A549 (cell line): Measurements from ENCODE around the gene KLHL3. TPM values are rescaled to one million over a fixed set of nuclear protein-coding genes. Genes with fewer than 3 reads are reported as not detected.
A peak's percentile ranks its signal among the peaks of the same experiment; 100 is the strongest.

Source experiments
- ATAC-seq, 2 experiments: fragments of 200-7000 bp in 1 of 2; fragments of >200 bp in 1 of 2; cut with Nextera tagmentation in 1 of 2; cut with Tn5 transposase in 1 of 2; 3 replicates each; pipeline versions ENCODE4 v1.8.0 to v1.9.1; 2018 to 2020; ENCODE audit warnings: mild to moderate bottlenecking in 1 of 2, moderate library complexity in 1 of 2
- CTCF ChIA-PET: fragments of 300-600 bp; sonication (Branson Sonifier 250); formaldehyde crosslinking; extraction: SDS; loops from one replicate; lab custom pipeline; 2021; ENCODE audit warnings: antibody characterized with exemption, inconsistent platforms; lab: Yijun Ruan, JAX
- POLR2A ChIA-PET: fragments of 350-600 bp; formaldehyde crosslinking; extraction: SDS; loops from one replicate; lab custom pipeline; 2021; ENCODE audit warnings: antibody characterized with exemption, inconsistent platforms; lab: Yijun Ruan, JAX
- DNase-seq, 2 experiments: peaks; one replicate each; pipeline versions ENCODE4 v3.0.0 to v3.0.0-alpha.2; 2011 to 2016; ENCODE audit warnings: low read depth in 1 of 2, low spot score in 1 of 2
- FAIRE-seq: peaks from 2 replicates; lab custom pipeline; 2011; peaks lifted over from hg19 to GRCh38; lab: Jason Lieb, UNC
- H3K27ac ChIP-seq, 2 experiments: fragments of >200 bp; sonication (Bioruptor Twin); formaldehyde crosslinking; 3 replicates each; pipeline ENCODE4 v1.5.1; 2016 to 2017
- H3K4me1 ChIP-seq: fragments of >200 bp; sonication (Bioruptor Twin); formaldehyde crosslinking; 3 replicates; pipeline ENCODE4 v1.6.1; 2016
- H3K4me2 ChIP-seq: fragments of >200 bp; sonication (Bioruptor Twin); formaldehyde crosslinking; 3 replicates; pipeline ENCODE4 v1.6.1; 2016
- H3K4me3 ChIP-seq: fragments of >200 bp; sonication (Bioruptor Twin); formaldehyde crosslinking; 3 replicates; pipeline ENCODE4 v1.5.1; 2016
- H3K9me3 ChIP-seq: fragments of >200 bp; sonication (Bioruptor Twin); formaldehyde crosslinking; 3 replicates; pipeline ENCODE4 v1.6.1; 2016
- BHLHE40 ChIP-seq: IDR thresholded peaks from 2 replicates; pipeline ENCODE4 v1.6.1; 2012; ENCODE audit warnings: low read depth, low read length, inconsistent platforms
- CBX8 ChIP-seq: fragments of 200-600 bp; sonication (generic); IDR thresholded peaks from 2 replicates; pipeline ENCODE4 v1.6.1; 2016
- CEBPB ChIP-seq, 2 experiments: fragments of >200 bp in 1 of 2; sonication (Bioruptor Twin) in 1 of 2; formaldehyde crosslinking in 1 of 2; IDR thresholded peaks; 2 replicates each; pipeline ENCODE4 v1.6.1; 2012 to 2016
- EP300 ChIP-seq, 2 experiments: fragments of >200 bp; sonication (Bioruptor Twin); formaldehyde crosslinking; IDR thresholded peaks; 2 replicates in 1 of 2; 3 replicates in 1 of 2; pipeline ENCODE4 v1.6.1; 2016 to 2017
- GATA3 ChIP-seq: IDR thresholded peaks from 2 replicates; pipeline ENCODE4 v1.6.1; 2012; ENCODE audit warnings: borderline replicate concordance
- MAZ ChIP-seq: fragments of 150-350 bp; IDR thresholded peaks from 2 replicates; pipeline ENCODE4 v1.6.1; 2014; ENCODE audit warnings: antibody characterized with exemption, low read depth, low read length, borderline replicate concordance
- MYC ChIP-seq: IDR thresholded peaks from 2 replicates; pipeline ENCODE4 v1.6.1; 2012; ENCODE audit warnings: mild to moderate bottlenecking, inconsistent platforms, low read length, improper control_type of control experiment, borderline replicate concordance
- NFE2L2 ChIP-seq: fragments of 150-350 bp; conservative IDR thresholded peaks from 2 replicates; pipeline ENCODE4 v1.6.1; 2014; ENCODE audit warnings: low read length
- NPAS2 ChIP-seq: fragments of 250-450 bp; sonication (Bioruptor Pico); IDR thresholded peaks from 2 replicates; pipeline ENCODE4 v1.8.0; 2022; ENCODE audit warnings: mild to moderate bottlenecking, moderate library complexity, borderline replicate concordance
- POLR2A ChIP-seq: IDR thresholded peaks from 2 replicates; pipeline ENCODE4 v1.6.1; 2012; ENCODE audit warnings: mild to moderate bottlenecking, low read length
- POLR2AphosphoS2 ChIP-seq: conservative IDR thresholded peaks from 2 replicates; pipeline ENCODE4 v1.6.1; 2012; ENCODE audit warnings: low read length, improper control_type of control experiment, inconsistent platforms
- RAD21 ChIP-seq, 2 experiments: fragments of >200 bp in 1 of 2; sonication (Bioruptor Twin) in 1 of 2; formaldehyde crosslinking in 1 of 2; IDR thresholded peaks in 1 of 2; conservative IDR thresholded peaks in 1 of 2; 2 replicates in 1 of 2; 3 replicates in 1 of 2; pipeline ENCODE4 v1.6.1; 2012 to 2018; ENCODE audit warnings: inconsistent platforms in 1 of 2
- RARB ChIP-seq: fragments of 250-450 bp; sonication (Bioruptor Pico); IDR thresholded peaks from 2 replicates; pipeline ENCODE4 v1.8.0; 2021; ENCODE audit warnings: mild to moderate bottlenecking, moderate library complexity
- ZC3H11A ChIP-seq: fragments of 450-650 bp; IDR thresholded peaks from 2 replicates; pipeline ENCODE4 v1.6.1; 2014; ENCODE audit warnings: antibody characterized with exemption, mild to moderate bottlenecking
- WGBS: methylation state at CpG from one replicate; pipeline ENCODE4 v1.1.6; 2017; ENCODE audit errors: missing lambda C conversion rate; 5-methylcytosine and 5-hydroxymethylcytosine counted together
- polyA plus RNA-seq, 4 experiments: library from polyadenylated mRNA; depleted of rRNA in 3 of 4; stranded (reverse); fragments of >200 nt; fragmentation: RNase III in 1 of 4; extraction: RNeasy Plus Mini Kit Qiagen cat#74134 plus additional on column Dnase treatment in 1 of 4; gene quantifications; 2 replicates in 3 of 4; 3 replicates in 1 of 4; pipeline ENCODE4 v1.2.3, GENCODE V29; 2011 to 2017
- TF ChIP-seq, protein P1 (sequence below): fragments of 250-450 bp; sonication (Bioruptor Pico); IDR thresholded peaks from 2 replicates; pipeline ENCODE4 v1.5.0; 2020; ENCODE audit warnings: low read depth, mild to moderate bottlenecking, moderate library complexity
- TF ChIP-seq, protein P2 (sequence below): IDR thresholded peaks from 2 replicates; pipeline ENCODE4 v1.6.1; 2012; ENCODE audit warnings: low read depth, borderline replicate concordance
- TF ChIP-seq, protein P3 (sequence below): fragments of 250-450 bp; sonication (Bioruptor Pico); IDR thresholded peaks from 2 replicates; pipeline ENCODE4 v1.5.0; 2021; ENCODE audit warnings: mild to moderate bottlenecking, moderate library complexity, borderline replicate concordance
- TF ChIP-seq, protein P4 (sequence below): fragments of >200 bp; sonication (Bioruptor Twin); formaldehyde crosslinking; IDR thresholded peaks from 3 replicates; pipeline ENCODE4 v1.6.1; 2016
- TF ChIP-seq, protein P5 (sequence below): IDR thresholded peaks from 2 replicates; pipeline ENCODE4 v1.6.1; 2012
- TF ChIP-seq, protein P6 (sequence below): fragments of 150-350 bp; IDR thresholded peaks from 2 replicates; pipeline ENCODE4 v1.6.1; 2014; ENCODE audit warnings: low read depth, mild to moderate bottlenecking, low read length

KLHL3 gene
- polyA plus RNA-seq, 2 of the 4 experiments (the other 2 are of a cell fraction): 0.35 to 1.1 TPM

DNA sequence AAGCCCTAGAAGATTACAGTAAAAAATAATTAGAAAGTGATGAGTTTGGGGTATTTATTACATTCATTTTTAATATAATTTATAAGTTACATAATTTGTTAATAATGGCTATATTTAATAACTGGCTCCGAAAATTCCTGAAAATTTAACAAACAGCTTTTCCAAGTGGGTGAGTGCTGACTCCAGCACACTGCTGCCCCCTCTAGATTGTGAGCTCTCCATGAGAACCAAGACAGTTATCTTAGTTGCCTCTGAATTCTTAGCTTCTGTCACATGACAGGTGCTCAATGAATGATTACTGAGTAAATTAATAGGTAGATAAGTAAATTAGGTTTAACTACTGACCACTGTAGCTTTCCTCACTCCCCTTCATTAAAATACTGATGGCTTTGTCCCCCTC, 7.8 kb downstream of the KLHL3 start:
- Histone ChIP-seq H3K4me3 (no peak overlapping the region), H3K9me3 (0 out of 3 replicates have a peak, but pooled peaks cover 4% of the 10 kb centered on the region), H3K4me1 (no peaks in the 10 kb centered on the region), H3K4me2 (no peak overlapping the region), H3K27ac (no peak overlapping the region)
- ChIA-PET CTCF (interaction anchor here (0.9 to 2.0 kb wide), 4 partner anchors 14 to 69 kb away, joined by 3 to 7 read pairs (median 4); no protein-coding TSS in a partner anchor), POLR2A (no interaction called here)
- FAIRE-seq: no peak
- no peak for ATAC-seq
- TF ChIP-seq RARB (CRISPR knock-in tag) (no peak), CBX8 (no peak), RAD21 (conservative IDR thresholded peaks at IDR 0.05 in 1 of 2, IDR thresholded peaks at IDR 0.05 in 1 of 2) (peak in 1 of 2 experiments; percentile 14; a peak in 2 of 5 replicates), ZC3H11A (no peak), NPAS2 (no peak), POLR2A (no peak), GATA3 (no peak), EP300 (IDR thresholded peaks at IDR 0.05) (no peak)
- 44% methylated on average over 1 of the region's 1 CpG for whole genome bisulfite sequencing
- DNase-seq: no peak

DNA sequence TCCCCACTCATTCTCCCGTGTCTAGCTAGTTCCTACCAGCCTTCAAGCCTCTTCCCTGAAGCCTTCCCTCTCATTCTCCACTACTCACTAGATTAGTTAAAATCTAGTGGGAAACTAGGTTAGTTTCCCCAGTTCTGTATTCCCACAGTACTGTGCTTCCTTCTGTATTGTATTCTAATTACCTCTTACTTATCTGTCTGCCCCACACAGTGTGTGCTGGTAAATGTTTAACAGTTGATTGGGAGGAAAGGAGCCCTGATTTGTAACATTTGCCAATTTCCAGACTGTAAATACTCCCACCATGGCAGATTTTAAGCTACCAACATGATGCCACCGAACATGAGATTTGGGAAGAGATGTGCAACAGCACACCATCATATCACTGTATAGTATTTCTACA, 8.3 kb downstream of the KLHL3 start:
- FAIRE-seq (no peak), DNase-seq (no peak), ATAC-seq (no peak)
- H3K4me3 ChIP-seq: no peak overlapping the region
- CTCF ChIA-PET: interaction anchor here (0.9 to 2.0 kb wide), 4 partner anchors 14 to 68 kb away, joined by 3 to 7 read pairs (median 4); no protein-coding TSS in a partner anchor
- H3K4me2 ChIP-seq: no peak overlapping the region
- 0 out of 3 replicates have a peak, but pooled peaks cover 6% of the 10 kb centered on the region for H3K9me3 ChIP-seq
- WGBS: 27% methylated on average over 2 of the region's 2 CpGs
- H3K27ac ChIP-seq: no peak overlapping the region
- POLR2A ChIA-PET: no interaction called here
- no peaks in the 10 kb centered on the region for H3K4me1 ChIP-seq
- TF ChIP-seq MYC (no peak), CBX8 (no peak), MAZ (no peak), NFE2L2 (no peak), POLR2AphosphoS2 (no peak), BHLHE40 (no peak)
- TF ChIP-seq, protein P1, sequence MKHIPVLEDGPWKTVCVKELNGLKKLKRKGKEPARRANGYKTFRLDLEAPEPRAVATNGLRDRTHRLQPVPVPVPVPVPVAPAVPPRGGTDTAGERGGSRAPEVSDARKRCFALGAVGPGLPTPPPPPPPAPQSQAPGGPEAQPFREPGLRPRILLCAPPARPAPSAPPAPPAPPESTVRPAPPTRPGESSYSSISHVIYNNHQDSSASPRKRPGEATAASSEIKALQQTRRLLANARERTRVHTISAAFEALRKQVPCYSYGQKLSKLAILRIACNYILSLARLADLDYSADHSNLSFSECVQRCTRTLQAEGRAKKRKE: no peak
- TF ChIP-seq, protein P2, sequence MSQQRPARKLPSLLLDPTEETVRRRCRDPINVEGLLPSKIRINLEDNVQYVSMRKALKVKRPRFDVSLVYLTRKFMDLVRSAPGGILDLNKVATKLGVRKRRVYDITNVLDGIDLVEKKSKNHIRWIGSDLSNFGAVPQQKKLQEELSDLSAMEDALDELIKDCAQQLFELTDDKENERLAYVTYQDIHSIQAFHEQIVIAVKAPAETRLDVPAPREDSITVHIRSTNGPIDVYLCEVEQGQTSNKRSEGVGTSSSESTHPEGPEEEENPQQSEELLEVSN: no peak
- TF ChIP-seq, protein P3, sequence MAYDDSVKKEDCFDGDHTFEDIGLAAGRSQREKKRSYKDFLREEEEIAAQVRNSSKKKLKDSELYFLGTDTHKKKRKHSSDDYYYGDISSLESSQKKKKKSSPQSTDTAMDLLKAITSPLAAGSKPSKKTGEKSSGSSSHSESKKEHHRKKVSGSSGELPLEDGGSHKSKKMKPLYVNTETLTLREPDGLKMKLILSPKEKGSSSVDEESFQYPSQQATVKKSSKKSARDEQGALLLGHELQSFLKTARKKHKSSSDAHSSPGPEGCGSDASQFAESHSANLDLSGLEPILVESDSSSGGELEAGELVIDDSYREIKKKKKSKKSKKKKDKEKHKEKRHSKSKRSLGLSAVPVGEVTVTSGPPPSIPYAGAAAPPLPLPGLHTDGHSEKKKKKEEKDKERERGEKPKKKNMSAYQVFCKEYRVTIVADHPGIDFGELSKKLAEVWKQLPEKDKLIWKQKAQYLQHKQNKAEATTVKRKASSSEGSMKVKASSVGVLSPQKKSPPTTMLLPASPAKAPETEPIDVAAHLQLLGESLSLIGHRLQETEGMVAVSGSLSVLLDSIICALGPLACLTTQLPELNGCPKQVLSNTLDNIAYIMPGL (CRISPR knock-in tag): no peak
- TF ChIP-seq, protein P4, sequence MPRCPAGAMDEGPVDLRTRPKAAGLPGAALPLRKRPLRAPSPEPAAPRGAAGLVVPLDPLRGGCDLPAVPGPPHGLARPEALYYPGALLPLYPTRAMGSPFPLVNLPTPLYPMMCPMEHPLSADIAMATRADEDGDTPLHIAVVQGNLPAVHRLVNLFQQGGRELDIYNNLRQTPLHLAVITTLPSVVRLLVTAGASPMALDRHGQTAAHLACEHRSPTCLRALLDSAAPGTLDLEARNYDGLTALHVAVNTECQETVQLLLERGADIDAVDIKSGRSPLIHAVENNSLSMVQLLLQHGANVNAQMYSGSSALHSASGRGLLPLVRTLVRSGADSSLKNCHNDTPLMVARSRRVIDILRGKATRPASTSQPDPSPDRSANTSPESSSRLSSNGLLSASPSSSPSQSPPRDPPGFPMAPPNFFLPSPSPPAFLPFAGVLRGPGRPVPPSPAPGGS: no peak

DNA sequence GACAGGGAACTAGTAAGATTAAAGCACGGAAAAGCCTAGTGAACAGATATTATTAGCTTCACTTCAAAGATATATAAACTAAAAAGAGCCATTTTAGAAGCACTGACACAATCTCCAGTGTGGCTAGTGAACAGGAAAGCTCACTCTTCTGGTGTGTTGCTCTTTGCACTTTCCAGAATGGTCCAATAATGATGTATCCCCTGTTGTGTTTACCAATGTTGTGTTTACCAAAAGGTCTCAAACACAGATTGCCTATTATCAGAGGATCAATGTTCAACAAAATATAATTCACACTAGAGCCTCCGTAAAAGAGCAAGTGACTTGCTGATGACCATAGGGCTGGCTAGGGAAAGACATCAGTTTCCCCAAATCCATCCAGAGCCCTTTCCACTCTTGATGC, 11.6 kb downstream of the KLHL3 start:
- Histone ChIP-seq H3K9me3 (0 out of 3 replicates have a peak, but pooled peaks cover 7% of the 10 kb centered on the region), H3K27ac (no peak overlapping the region), H3K4me1 (no peaks in the 10 kb centered on the region), H3K4me2 (no peak overlapping the region), H3K4me3 (no peak overlapping the region)
- ChIA-PET CTCF (no interaction called here), POLR2A (no interaction called here)
- TF ChIP-seq, protein P4: no peak
- no peak for TF ChIP-seq CEBPB (IDR thresholded peaks at IDR 0.05)
- TF ChIP-seq, protein P5, sequence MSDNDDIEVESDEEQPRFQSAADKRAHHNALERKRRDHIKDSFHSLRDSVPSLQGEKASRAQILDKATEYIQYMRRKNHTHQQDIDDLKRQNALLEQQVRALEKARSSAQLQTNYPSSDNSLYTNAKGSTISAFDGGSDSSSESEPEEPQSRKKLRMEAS: no peak
- TF ChIP-seq, protein P6, sequence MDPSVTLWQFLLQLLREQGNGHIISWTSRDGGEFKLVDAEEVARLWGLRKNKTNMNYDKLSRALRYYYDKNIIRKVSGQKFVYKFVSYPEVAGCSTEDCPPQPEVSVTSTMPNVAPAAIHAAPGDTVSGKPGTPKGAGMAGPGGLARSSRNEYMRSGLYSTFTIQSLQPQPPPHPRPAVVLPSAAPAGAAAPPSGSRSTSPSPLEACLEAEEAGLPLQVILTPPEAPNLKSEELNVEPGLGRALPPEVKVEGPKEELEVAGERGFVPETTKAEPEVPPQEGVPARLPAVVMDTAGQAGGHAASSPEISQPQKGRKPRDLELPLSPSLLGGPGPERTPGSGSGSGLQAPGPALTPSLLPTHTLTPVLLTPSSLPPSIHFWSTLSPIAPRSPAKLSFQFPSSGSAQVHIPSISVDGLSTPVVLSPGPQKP: no peak
- FAIRE-seq (no peak), ATAC-seq (no peak), DNase-seq (no peak)
- WGBS: 50% methylated on average over 2 of the region's 2 CpGs
